HG03025 (cell line): ENCODE results near the gene PCTP.

Source experiments
- ATAC-seq: cut with Tn5 transposase; IDR thresholded peaks from one replicate; pipeline ENCODE4 v1.9.1; 2021; ENCODE audit warnings: mild to moderate bottlenecking, moderate library complexity; ENCODE audit not compliant: unreplicated experiment, low FRiP score

The PCTP gene

DNA sequence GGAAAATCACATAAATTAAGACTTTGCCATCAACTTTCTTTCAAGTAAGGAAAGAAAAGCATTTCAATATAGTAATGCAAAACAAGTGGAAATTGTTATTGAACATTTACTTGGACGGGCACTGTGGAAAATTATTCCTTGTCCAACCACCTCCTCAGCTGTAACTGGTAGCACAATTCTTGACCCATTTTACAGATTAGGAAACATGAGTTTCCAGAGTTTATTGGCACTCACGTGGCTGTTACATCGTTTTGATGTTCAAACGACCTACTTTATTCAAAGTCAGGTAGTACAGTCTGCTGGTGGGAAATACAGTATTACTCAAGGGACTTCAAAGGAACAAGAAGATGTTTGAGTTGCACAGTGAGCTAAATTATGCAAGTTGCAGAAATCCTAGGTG is 866 bp upstream of the PCTP start:
- no peak for ATAC-seq

DNA sequence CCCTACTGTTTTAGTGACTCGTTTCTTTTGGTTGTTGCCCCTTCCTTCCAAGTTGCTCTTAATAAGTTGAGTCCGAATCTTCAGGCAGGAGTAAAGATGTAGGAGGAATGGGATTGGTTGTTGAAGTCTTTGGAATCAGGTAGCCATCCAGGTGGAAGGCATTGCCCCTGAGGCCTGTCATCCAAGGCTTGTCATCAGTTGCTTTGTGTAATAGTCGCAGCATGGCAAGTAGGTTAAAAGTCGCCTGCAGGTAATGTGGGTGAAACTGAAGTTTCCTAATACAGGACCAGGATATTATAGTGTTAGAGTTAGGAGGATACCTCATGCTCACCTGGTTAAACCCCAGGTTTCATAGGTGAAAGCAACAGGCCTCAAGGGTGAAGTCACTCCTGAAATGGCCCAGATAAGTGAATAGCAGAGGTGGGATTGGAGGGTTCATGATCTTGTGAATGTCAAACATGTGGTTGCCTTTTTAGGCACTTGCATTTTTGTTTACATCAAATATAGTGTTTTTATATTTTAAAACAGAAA is 934 bp downstream of the PCTP start:
- ATAC-seq, result no peak

- no peak for ATAC-seq
Observed at GRCh38 chr17:55756689-55757088, 5.8 kb downstream of the PCTP start.

DNA sequence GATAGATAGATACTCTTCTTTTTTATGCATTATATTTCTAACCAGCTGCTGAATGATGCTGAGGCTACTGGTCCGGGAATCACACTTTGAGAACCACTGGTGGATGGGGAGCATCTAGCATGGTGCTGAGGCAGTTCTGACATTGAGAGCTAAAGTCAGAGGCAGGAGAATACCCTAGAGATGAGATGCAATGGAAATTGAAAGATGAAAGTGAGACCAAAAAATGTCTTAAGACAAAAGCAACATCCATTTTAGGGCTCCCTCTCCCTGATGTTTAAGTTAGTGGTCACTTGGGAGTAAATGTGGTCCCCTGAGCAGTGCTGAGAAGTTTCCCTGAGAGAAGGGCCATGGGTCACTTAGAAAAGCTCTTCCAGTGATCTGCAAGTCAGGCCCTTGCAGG is 6.8 kb downstream of the PCTP start:
- no peak for ATAC-seq

- no peak for ATAC-seq
Observed at GRCh38 chr17:55758171-55758570, 7.3 kb downstream of the PCTP start.

DNA sequence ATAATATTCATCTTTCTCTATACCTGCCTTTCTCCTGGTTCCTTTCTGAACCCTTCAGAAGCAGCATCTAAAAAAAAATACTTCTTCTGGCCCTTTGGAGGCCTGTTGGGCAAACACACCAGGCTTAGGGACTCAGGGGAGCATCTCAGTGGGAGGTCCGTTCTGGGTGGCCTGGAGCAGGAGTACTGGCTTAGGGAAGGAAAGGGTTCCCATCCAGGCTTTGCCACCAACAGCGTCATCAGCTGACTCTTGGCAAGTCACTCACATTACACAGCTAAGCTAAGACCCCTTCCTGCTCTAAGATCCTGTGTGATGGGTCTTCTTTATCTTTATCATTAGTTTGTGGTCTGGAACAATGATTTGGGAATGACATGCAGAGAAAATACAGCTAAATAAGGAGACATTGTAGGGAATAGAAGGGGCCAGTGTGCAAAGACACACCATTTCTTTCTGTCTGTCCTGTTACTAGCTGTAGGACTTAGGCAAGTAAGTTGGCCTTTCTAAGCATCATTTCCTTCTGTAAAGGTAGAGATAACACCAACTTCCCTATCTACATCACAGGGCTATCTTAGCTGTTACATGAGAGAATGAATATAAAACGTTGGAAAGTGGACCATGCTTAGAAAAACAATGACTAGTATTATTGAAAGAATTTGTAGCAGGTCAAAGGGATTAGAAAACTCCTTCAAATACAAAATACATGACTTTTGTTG is 9.9 kb downstream of the PCTP start:
- ATAC-seq, result no peak

DNA sequence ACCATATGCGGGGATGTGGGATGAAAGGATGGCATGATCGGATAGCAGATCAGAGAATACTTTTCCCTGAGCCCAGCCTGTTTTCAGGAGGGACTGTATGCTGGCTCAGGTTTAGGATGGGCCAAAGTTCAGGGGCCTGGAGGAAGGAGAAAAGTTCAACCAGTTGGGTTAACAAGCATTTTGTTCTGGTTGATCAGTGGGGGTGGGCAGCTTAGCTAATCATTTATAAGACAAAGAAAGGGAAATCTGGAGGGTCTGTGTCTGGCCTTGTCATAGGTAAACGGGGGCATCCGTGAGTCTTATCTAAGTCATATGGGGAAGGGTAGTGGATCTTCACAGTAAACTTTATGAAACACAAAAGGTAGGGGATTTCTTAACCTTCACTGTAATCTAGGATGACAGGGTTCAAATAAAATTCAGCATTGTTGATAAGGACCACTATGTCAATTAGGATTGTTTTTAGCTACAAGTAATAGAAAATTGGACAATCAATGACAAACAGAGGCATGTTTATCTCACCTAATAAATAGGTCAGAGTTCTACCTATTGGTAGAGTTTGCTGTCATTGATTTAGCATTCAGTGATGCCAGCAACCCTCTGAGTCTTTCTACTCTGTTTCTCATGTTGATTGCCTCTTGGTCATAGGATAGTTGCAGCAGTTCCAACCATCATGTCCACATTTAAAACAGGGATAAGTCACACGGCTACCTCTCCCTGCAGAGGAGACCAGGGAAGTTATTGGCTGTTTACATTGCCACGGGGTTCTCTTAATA is 11.4 kb downstream of the PCTP start:
- no peak for ATAC-seq

GRCh38 chr17:55763856-55764255 is 13.0 kb downstream of the PCTP start:
- ATAC-seq, result no peak

DNA sequence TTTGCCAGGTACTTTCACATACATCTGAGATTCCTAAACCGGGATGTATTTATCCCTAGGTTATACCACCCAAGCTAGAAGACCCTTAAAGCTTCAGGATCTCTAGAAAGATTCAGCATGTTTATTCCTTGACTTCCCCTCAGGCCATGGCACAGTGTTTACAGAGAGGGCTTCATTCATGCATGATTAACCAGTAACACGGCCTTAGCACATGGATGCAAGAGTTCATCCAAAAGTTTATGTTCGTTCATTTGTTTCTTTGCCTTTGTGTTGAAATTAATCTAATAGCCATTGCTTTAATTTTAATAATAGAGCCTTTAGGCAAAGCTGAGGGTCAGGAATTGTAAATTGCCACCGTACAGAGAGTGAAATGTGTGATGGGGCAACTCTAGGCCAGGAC is 13.8 kb downstream of the PCTP start:
- ATAC-seq, result no peak

- no peak for ATAC-seq
Observed at GRCh38 chr17:55765472-55765871, 14.6 kb downstream of the PCTP start.

- ATAC-seq, result no peak
Observed at GRCh38 chr17:55768936-55769624, 18.2 kb downstream of the PCTP start.

GRCh38 chr17:55769625-55770000 is 18.8 kb downstream of the PCTP start:
- no peak for ATAC-seq

- ATAC-seq, result no peak
Observed at GRCh38 chr17:55770196-55770870, 19.5 kb downstream of the PCTP start.

DNA sequence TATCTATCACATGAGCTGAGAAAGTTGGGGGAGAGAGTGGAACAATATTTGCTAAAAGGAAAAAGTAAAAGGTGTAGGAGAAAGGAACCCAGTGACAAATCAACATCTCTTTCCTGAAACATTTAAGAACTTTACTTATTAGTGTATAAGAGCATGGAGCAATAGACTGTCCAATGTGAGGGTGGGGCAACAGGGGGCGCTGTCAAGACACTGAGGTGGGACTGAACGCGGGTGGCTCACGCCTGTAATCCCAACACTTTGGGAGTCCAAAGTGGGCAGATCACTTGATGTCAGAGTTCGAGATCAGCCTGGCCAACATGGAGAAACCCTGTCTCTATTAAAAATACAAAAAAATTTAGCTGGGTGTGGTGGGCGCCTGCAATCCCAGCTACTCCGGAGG is 21.2 kb downstream of the PCTP start:
- ATAC-seq, result no peak

DNA sequence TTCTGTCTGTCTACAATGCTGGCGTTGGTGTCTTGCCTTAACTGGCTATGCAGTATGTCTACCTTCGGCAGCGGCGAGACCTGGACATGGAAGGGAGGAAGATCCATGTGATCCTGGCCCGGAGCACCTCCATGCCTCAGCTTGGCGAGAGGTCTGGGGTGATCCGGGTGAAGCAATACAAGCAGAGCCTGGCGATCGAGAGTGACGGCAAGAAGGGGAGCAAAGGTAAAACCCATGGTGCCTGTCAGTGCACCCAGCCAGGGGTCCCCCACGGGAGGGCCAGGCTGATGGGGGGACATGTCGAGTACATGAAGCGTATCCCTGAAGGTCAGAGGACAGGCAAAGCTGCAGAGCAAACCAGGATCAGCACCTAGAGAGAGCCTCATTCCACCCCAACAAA is 22.8 kb downstream of the PCTP start:
- ATAC-seq, result no peak

- ATAC-seq, result no peak
Observed at GRCh38 chr17:55774846-55775271, 24.0 kb downstream of the PCTP start.

GRCh38 chr17:55776271-55776670 is 25.4 kb downstream of the PCTP start:
- no peak for ATAC-seq

DNA sequence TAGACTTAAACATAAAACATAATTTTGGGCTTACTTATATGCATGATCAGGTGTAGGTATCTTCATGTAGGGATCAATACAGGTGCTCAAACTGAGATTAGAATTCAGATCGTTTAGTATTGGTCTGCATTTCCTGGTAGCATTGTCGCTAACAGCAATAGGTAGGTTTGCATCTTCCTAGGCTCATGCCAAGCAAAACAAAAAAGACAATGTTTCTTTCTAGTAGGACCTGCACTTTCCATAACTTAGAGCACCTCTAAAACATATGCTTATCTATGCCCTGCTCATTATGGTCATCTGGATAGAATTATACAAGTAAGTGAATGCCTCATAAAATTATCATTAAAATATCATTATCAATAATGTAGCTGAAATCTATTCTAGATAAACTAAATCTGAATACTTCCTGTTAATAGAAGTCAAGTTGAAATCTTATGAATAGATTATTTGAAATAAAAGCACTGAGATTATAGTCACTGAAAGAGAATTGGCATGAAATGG is 26.7 kb downstream of the PCTP start:
- no peak for ATAC-seq

DNA sequence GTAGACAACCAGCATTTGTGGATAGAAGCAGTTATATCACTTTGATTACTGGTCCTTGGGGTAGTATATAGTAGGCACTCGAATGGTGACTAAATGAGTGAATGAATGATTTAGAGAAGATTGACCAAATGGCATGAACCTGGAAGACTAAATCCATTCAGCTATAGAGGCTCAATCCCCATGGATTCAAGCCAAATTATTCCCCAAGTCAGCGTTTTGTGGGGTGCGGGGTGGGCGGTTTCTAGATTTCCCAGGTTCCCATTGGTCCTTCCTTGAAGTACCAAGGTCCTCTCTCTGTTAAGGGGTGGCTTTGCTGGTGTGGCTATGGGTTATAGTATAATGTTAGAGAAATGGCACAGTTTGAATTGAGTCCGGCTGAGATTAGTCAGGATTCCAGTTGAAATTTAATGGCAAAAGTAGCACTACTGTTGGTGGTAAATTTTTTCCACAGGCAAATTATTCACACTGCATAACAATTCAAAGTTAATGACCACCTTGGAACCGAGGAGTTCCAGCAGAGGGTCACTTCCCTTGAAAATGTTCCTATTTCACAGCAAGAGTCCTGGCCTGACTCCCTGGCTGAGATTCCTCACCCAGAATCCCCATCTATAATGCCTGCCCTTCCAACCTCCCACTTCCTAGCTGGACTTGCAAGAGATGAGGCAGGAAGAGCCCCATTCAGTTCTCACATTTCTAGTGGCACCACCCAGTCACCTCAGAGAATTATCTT is 27.7 kb downstream of the PCTP start:
- ATAC-seq, result no peak

DNA sequence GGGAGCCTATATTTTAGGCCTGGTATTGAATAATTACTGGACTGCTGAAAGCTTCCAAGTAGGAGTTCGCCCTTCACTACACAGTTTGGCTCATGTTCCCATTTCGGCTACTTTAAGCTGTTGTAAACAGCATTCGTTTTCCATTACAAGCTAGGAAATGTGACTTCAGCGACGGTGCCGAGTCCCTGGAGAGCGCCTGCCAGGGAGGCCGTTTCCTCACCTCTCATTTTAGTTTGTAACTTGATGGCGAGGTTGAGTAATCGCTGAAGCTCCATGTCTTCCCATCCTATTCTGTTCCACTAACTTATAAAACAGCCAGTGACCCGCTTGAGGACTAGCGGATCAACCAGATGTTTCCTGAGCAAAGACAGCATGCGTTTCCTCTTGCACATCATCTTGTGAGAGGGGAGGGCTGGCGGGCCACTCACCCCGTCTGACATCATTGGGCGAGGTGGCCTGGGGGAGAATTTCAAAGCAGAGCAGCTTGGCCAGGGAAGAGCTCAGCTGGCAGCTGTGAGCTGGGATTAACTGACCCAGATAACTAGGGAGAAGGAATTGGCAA is 32.9 kb downstream of the PCTP start:
- ATAC-seq, result no peak
